ENCODE data around the gene BRF1. TPM values are rescaled to one million over a fixed set of nuclear protein-coding genes. Genes with fewer than 3 reads are reported as not detected.

The BRF1 gene
- total RNA-seq, 1 experiment from 2014 or later, result 41.2 TPM

- no peak overlapping the region for H3K4me3 ChIP-seq (replicated peaks in 1 of 2; ENCODE audit: low read depth in 1 of 2, low read length in 2 of 2)
- peaks cover 0 to 3% of the 10 kb centered on the region in 2 experiments; a peak in 1 of 4 replicates for H3K36me3 ChIP-seq (ENCODE audit: control insufficient read depth in 1 of 2, insufficient read depth in 2 of 2, low read length in 2 of 2)
- no TSS peak for BruUV-seq (replicated peaks)
- DNase-seq (ENCODE audit: low read depth, low spot score) (no peak), ATAC-seq (no peak)
- no peak overlapping the region for H2AFZ ChIP-seq (ENCODE audit: low read depth, low read length, poor library complexity, severe bottlenecking)
- no peaks in the 10 kb centered on the region for H3K9me2 ChIP-seq (ENCODE audit: insufficient read depth)
- ChIA-PET CTCF (no interaction called here), POLR2A (no interaction called here), RAD21 (ENCODE audit: low non-redundant PET in 1 of 2, low total read pairs in 2 of 2, uncharacterized antibody in 2 of 2, unreplicated experiment in 2 of 2) (no interaction called here)
- H4K20me1 ChIP-seq (ENCODE audit: insufficient read depth), result no peaks in the 10 kb centered on the region; the same call in 1 of the 2 replicates
- no peaks in the 10 kb centered on the region for H3K27me3 ChIP-seq (ENCODE audit: insufficient read depth, low read length)
- H3K4me1 ChIP-seq (ENCODE audit: control insufficient read depth in 1 of 2, insufficient read depth in 2 of 2, low read length in 2 of 2), result peaks cover 27 to 46% of the 10 kb centered on the region in 2 experiments
- peaks cover 90% of the 10 kb centered on the region for H3K79me2 ChIP-seq (ENCODE audit: insufficient read depth, low read length)
- no peak overlapping the region; the same call in 1 of the 2 replicates for H3K27ac ChIP-seq (ENCODE audit: low read depth, low read length)
- no peak overlapping the region for H3K9ac ChIP-seq (ENCODE audit: low read length)
- intact Hi-C loops (cut with micrococcal nuclease), result loop anchor here (10.0 kb wide), 1 partner anchor 188 kb away; the partner anchor contains the start of gene AHNAK2
- no peaks in the 10 kb centered on the region for H3K9me3 ChIP-seq (ENCODE audit: control insufficient read depth in 1 of 2, insufficient read depth in 1 of 2, low read depth in 1 of 2, low read length in 2 of 2)
- no peak for TF ChIP-seq ZBTB33 (IDR thresholded peaks at IDR 0.05; ENCODE audit: extremely low read depth, insufficient replicate concordance, low read length)
- TF ChIP-seq EGR1 (IDR thresholded peaks at IDR 0.05; ENCODE audit: low read depth), result no peak
- no peak for TF ChIP-seq POLR2AphosphoS5 (IDR thresholded peaks at IDR 0.05; ENCODE audit: low read depth, low read length)
- no peak for TF ChIP-seq EZH2 (IDR thresholded peaks at IDR 0.05)
- no peak for TF ChIP-seq ZNF274 (IDR thresholded peaks at IDR 0.05; ENCODE audit: low read depth, low read length)
- no peak for TF ChIP-seq EZH2phosphoT487 (IDR thresholded peaks at IDR 0.05; ENCODE audit: borderline replicate concordance)
- TF ChIP-seq REST (IDR thresholded peaks at IDR 0.05; ENCODE audit: low read depth), result no peak
- no peak for TF ChIP-seq RAD21 (IDR thresholded peaks at IDR 0.05; ENCODE audit: low read depth)
- TF ChIP-seq MAX (IDR thresholded peaks at IDR 0.05), result no peak
- no peak for TF ChIP-seq POLR2A (IDR thresholded peaks at IDR 0.05; ENCODE audit: borderline replicate concordance, extremely low read depth, insufficient read depth, insufficient read length)
- TF ChIP-seq SIN3A (IDR thresholded peaks at IDR 0.05; ENCODE audit: low read depth), result no peak
- TF ChIP-seq ELF1 (IDR thresholded peaks at IDR 0.05; ENCODE audit: borderline replicate concordance, low read depth), result no peak
- no peak for TF ChIP-seq CEBPB (IDR thresholded peaks at IDR 0.05; ENCODE audit: low read depth)
- no peak overlapping the region for H3K4me2 ChIP-seq (ENCODE audit: low read length)
These were observed 138.2 kb downstream of the BRF1 start for GRCh38 chr14:105162669-105162979.

Measured in HCT116 (cell line).